Astrocyte (in vitro differentiated cells and primary cell): Measurements from ENCODE around the gene ABCC10. TPM values are rescaled to one million over a fixed set of nuclear protein-coding genes. Genes with fewer than 3 reads are reported as not detected.

Experiments used
- DNase-seq: peaks from one replicate; pipeline ENCODE4 v3.0.0-alpha.2; 2010; ENCODE audit warnings: low read depth
- FAIRE-seq: peaks from 2 replicates; lab custom pipeline; 2011; peaks lifted over from hg19 to GRCh38; lab: Jason Lieb, UNC
- H2AFZ ChIP-seq: 2 replicates; pipeline ENCODE4 v1.6.0; 2012; ENCODE audit warnings: low read depth, low read length, inconsistent platforms
- H3K27ac ChIP-seq: 2 replicates; pipeline ENCODE4 v1.5.1; 2011; ENCODE audit warnings: low read depth, low read length, inconsistent platforms
- H3K27me3 ChIP-seq: 2 replicates; pipeline ENCODE4 v1.6.0; 2011; ENCODE audit warnings: low read length, inconsistent platforms; ENCODE audit not compliant: insufficient read depth
- H3K36me3 ChIP-seq: 2 replicates; pipeline ENCODE4 v1.5.1; 2011; ENCODE audit warnings: low read length, inconsistent platforms; ENCODE audit not compliant: insufficient read depth
- H3K4me1 ChIP-seq: 2 replicates; pipeline ENCODE4 v1.5.1; 2011; ENCODE audit warnings: low read length, inconsistent platforms; ENCODE audit not compliant: insufficient read depth
- H3K4me2 ChIP-seq: 2 replicates; pipeline ENCODE4 v1.6.0; 2012; ENCODE audit warnings: low read length, inconsistent platforms
- H3K4me3 ChIP-seq: 2 replicates; pipeline ENCODE4 v1.5.1; 2011; ENCODE audit warnings: low read depth, mild to moderate bottlenecking, low read length, inconsistent platforms; ENCODE audit not compliant: insufficient read depth
- H3K79me2 ChIP-seq: 2 replicates; pipeline ENCODE4 v1.6.0; 2012; ENCODE audit warnings: mild to moderate bottlenecking, low read length, inconsistent platforms; ENCODE audit not compliant: insufficient read depth
- H3K9ac ChIP-seq: 2 replicates; pipeline ENCODE4 v1.6.0; 2012; ENCODE audit warnings: mild to moderate bottlenecking, low read length, inconsistent platforms
- H3K9me3 ChIP-seq: 2 replicates; pipeline ENCODE4 v1.5.1; 2012; ENCODE audit warnings: low read depth, mild to moderate bottlenecking, low read length, inconsistent platforms; ENCODE audit not compliant: insufficient read depth
- H4K20me1 ChIP-seq: 2 replicates; pipeline ENCODE4 v1.6.0; 2012; ENCODE audit warnings: low read length, inconsistent platforms; ENCODE audit not compliant: insufficient read depth
- H3K27ac Mint-ChIP-seq: one replicate; pipeline ENCODE4 v1.8.0; 2021; ENCODE audit warnings: mild to moderate bottlenecking, mixed read lengths; ENCODE audit not compliant: unreplicated experiment
- H3K27me3 Mint-ChIP-seq: one replicate; pipeline ENCODE4 v1.8.0; 2021; ENCODE audit warnings: low read depth, mixed read lengths; ENCODE audit not compliant: unreplicated experiment
- H3K36me3 Mint-ChIP-seq: one replicate; pipeline ENCODE4 v1.8.0; 2021; ENCODE audit warnings: low read depth, mixed read lengths; ENCODE audit not compliant: unreplicated experiment
- H3K4me1 Mint-ChIP-seq: one replicate; pipeline ENCODE4 v1.8.0; 2021; ENCODE audit warnings: low read depth, mixed read lengths; ENCODE audit not compliant: unreplicated experiment
- H3K4me3 Mint-ChIP-seq: one replicate; pipeline ENCODE4 v1.8.0; 2021; ENCODE audit warnings: mild to moderate bottlenecking, moderate library complexity, mixed read lengths; ENCODE audit not compliant: unreplicated experiment
- H3K9me3 Mint-ChIP-seq: one replicate; pipeline ENCODE4 v1.8.0; 2021; ENCODE audit warnings: mild to moderate bottlenecking, mixed read lengths; ENCODE audit not compliant: unreplicated experiment
- EZH2 ChIP-seq: IDR thresholded peaks from 2 replicates; pipeline ENCODE4 v1.6.1; 2012; ENCODE audit warnings: mild to moderate bottlenecking, low read length, inconsistent platforms; ENCODE audit not compliant: insufficient read depth
- total RNA-seq: library from RNA; stranded (reverse); gene quantifications from 2 replicates; pipeline ENCODE4 v1.2.1, GENCODE V29; 2021
- TF ChIP-seq, protein P1 (sequence below): IDR thresholded peaks from 2 replicates; pipeline ENCODE4 v1.5.1; 2011; ENCODE audit warnings: low read depth, mild to moderate bottlenecking, inconsistent platforms, low read length, moderate library complexity; ENCODE audit not compliant: insufficient read depth

ABCC10 gene
- total RNA-seq, 1 donor from 2014 or later, result 37.2 TPM

DNA sequence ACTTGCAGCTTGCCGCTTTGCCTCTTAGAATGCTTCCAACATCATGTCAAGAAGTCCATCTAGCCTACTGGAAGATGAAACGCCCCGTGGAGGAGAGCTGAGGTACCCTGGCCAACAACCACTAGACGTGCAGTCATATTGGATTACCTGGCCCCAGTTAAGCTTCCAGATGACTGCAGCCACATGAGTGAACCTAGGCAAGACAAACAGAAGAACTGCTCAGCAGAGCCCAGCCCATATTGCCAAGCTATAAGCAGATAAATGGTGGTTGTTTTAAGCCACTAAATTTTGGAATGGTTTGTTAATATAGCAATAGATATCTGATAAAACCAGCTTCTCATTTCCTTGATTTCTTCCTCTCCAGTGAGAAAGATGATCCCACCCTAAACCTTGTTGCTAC lies 32.7 kb downstream of the ABCC10 start:
- Histone ChIP-seq H3K27ac (no peak overlapping the region), H4K20me1 (no peaks in the 10 kb centered on the region), H3K4me1 (no peaks in the 10 kb centered on the region), H3K4me2 (no peak overlapping the region), H3K9ac (no peak overlapping the region), H2AFZ (no peak overlapping the region), H3K79me2 (no peaks in the 10 kb centered on the region), H3K4me3 (no peak overlapping the region), H3K36me3 (no peaks in the 10 kb centered on the region), H3K27me3 (peaks cover 19% of the 10 kb centered on the region), H3K9me3 (peaks cover 2% of the 10 kb centered on the region)
- peaks cover 44% of the 10 kb centered on the region for H3K27me3 Mint-ChIP-seq
- H3K27ac Mint-ChIP-seq, result no peak overlapping the region
- no peaks in the 10 kb centered on the region for H3K36me3 Mint-ChIP-seq
- DNase-seq, result no peak
- no peaks in the 10 kb centered on the region for H3K9me3 Mint-ChIP-seq
- H3K4me3 Mint-ChIP-seq, result no peak overlapping the region
- no peaks in the 10 kb centered on the region for H3K4me1 Mint-ChIP-seq
- no peak for TF ChIP-seq EZH2
- TF ChIP-seq, protein P1, sequence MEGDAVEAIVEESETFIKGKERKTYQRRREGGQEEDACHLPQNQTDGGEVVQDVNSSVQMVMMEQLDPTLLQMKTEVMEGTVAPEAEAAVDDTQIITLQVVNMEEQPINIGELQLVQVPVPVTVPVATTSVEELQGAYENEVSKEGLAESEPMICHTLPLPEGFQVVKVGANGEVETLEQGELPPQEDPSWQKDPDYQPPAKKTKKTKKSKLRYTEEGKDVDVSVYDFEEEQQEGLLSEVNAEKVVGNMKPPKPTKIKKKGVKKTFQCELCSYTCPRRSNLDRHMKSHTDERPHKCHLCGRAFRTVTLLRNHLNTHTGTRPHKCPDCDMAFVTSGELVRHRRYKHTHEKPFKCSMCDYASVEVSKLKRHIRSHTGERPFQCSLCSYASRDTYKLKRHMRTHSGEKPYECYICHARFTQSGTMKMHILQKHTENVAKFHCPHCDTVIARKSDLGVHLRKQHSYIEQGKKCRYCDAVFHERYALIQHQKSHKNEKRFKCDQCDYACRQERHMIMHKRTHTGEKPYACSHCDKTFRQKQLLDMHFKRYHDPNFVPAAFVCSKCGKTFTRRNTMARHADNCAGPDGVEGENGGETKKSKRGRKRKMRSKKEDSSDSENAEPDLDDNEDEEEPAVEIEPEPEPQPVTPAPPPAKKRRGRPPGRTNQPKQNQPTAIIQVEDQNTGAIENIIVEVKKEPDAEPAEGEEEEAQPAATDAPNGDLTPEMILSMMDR, result no peak
- no peak for FAIRE-seq

DNA sequence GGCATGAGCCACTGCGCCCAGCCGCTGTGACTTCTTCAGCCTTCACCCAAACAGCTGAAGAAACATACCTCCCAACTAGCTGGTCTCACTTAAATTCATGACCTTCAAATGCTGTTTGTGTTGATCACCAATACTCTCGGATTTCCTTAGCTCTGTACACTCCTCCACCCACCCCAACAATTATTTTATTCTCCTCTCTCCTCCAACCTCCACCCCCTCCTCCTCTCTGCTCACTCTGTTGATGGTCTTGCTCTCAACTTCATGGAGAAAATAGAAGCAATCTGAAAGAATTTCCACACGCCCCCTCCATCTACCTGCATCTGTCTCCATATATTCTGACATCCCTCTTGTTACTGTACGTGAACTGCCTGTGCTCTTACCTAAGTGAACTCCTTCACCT lies 34.6 kb downstream of the ABCC10 start:
- Histone ChIP-seq H3K27ac (no peak overlapping the region), H3K9me3 (no peaks in the 10 kb centered on the region), H3K79me2 (no peaks in the 10 kb centered on the region), H4K20me1 (no peaks in the 10 kb centered on the region), H3K4me2 (no peak overlapping the region), H3K27me3 (peaks cover 9% of the 10 kb centered on the region), H2AFZ (no peak overlapping the region), H3K4me3 (no peak overlapping the region), H3K36me3 (no peaks in the 10 kb centered on the region), H3K9ac (no peak overlapping the region), H3K4me1 (no peaks in the 10 kb centered on the region)
- H3K4me3 Mint-ChIP-seq, result no peak overlapping the region
- H3K27me3 Mint-ChIP-seq, result peaks cover 41% of the 10 kb centered on the region
- DNase-seq (no peak), FAIRE-seq (no peak)
- no peak for TF ChIP-seq EZH2
- TF ChIP-seq, protein P1, result no peak
- H3K9me3 Mint-ChIP-seq, result no peaks in the 10 kb centered on the region
- no peaks in the 10 kb centered on the region for H3K4me1 Mint-ChIP-seq
- H3K27ac Mint-ChIP-seq, result no peak overlapping the region
- H3K36me3 Mint-ChIP-seq, result no peaks in the 10 kb centered on the region

DNA sequence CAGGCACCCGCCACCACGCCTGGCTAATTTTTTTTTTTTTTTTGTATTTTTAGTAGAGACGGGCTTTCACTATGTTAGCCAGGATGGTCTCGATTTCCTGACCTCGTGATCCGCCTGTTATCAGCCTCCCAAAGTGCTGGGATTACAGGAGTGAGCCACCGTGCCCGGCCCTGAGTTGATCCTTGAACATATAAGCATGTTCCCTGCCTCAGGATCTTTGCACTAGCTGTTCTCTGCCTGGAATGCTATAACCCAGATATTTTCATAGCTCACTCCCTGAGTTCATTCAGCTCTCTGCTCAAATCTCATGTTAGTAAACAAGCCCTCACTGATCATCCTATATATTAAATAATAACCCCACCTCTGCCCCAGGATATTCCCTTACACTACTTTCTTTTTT lies 37.0 kb downstream of the ABCC10 start:
- Mint-ChIP-seq H3K27me3 (peaks cover 48% of the 10 kb centered on the region), H3K4me3 (no peak overlapping the region), H3K36me3 (no peaks in the 10 kb centered on the region), H3K4me1 (no peaks in the 10 kb centered on the region), H3K9me3 (no peaks in the 10 kb centered on the region), H3K27ac (no peak overlapping the region)
- DNase-seq (no peak), FAIRE-seq (no peak)
- no peak for TF ChIP-seq EZH2
- TF ChIP-seq, protein P1, result no peak
- Histone ChIP-seq H2AFZ (no peak overlapping the region), H3K27ac (no peak overlapping the region), H3K4me1 (no peaks in the 10 kb centered on the region), H3K4me2 (no peak overlapping the region), H3K36me3 (no peaks in the 10 kb centered on the region), H3K4me3 (no peak overlapping the region), H3K27me3 (peaks cover 18% of the 10 kb centered on the region), H3K79me2 (no peaks in the 10 kb centered on the region), H4K20me1 (no peaks in the 10 kb centered on the region), H3K9me3 (no peaks in the 10 kb centered on the region), H3K9ac (no peak overlapping the region)
